Adrenal gland (tissue), 5 donors: Measurements from ENCODE around the gene PTPN3.

Source experiments
- CTCF ChIP-seq, 6 experiments: fragments of 450-650 bp in 4 of 6; fragments of 200-600 bp in 2 of 6; sonication (generic) in 1 of 6; IDR thresholded peaks; 1 replicate in 5 of 6; 2 replicates in 1 of 6; pipeline versions ENCODE4 v1.5.1 to v1.8.0; 2016 to 2021; ENCODE audit warnings: antibody characterized with exemption in 6 of 6, mild to moderate bottlenecking in 2 of 6, moderate library complexity in 1 of 6
- POLR2A ChIP-seq, 2 donors: fragments of 450-650 bp; IDR thresholded peaks; one replicate each; pipeline ENCODE4 v1.6.1; 2017; ENCODE audit warnings: antibody characterized with exemption in 2 of 2, mild to moderate bottlenecking in 2 of 2, moderate library complexity in 1 of 2
- donor health status: DM: no; HTN: no; CAD: no.

- TF ChIP-seq POLR2A (IDR thresholded peaks at IDR 0.05) (no peak), CTCF (IDR thresholded peaks at IDR 0.05) (no peak)
Measured at GRCh38 chr9:109442716-109443115, 55.4 kb downstream of the PTPN3 start.
